ENCODE measurements around the gene ZYG11A.
A peak's percentile ranks its signal among the peaks of the same experiment; 100 is the strongest.
"Not testable (repeated sequence)": the region's sequence is repeated elsewhere in the genome, so short reads cannot be mapped to it uniquely, and the experiment has no call there.

ZYG11A gene

DNA sequence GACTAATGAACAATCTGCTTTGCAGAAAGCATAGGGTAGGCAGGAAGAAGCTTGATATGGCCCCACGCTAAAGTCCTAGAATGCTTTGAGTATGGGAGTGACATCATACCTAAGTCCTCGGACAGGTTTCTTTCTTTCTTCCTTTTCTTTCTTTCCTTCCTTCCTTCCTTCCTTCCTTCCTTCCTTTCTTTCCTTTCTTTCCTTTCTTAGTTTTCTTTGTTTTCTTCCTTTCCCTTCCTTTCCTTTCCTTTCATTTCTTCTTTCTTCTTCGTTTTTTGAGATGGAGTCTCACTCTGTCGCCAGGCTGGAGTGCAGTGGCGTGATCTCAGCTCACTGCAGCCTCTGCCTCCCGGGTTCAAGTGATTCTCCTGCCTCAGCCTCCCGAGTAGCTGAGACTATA is 48.8 kb upstream of the ZYG11A start:
- TF ChIP-seq PRDM1 (tag by site-specific recombination; IDR thresholded peaks at IDR 0.05) (peak; percentile 96), ZNF366 (tag by site-specific recombination; conservative IDR thresholded peaks at IDR 0.05) (peak; percentile 87)
- TF ChIP-seq, protein P1, sequence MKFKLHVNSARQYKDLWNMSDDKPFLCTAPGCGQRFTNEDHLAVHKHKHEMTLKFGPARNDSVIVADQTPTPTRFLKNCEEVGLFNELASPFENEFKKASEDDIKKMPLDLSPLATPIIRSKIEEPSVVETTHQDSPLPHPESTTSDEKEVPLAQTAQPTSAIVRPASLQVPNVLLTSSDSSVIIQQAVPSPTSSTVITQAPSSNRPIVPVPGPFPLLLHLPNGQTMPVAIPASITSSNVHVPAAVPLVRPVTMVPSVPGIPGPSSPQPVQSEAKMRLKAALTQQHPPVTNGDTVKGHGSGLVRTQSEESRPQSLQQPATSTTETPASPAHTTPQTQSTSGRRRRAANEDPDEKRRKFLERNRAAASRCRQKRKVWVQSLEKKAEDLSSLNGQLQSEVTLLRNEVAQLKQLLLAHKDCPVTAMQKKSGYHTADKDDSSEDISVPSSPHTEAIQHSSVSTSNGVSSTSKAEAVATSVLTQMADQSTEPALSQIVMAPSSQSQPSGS (tag by site-specific recombination; IDR thresholded peaks at IDR 0.05; ENCODE audit: low read depth), result peak; percentile 46; the same call in 1 of the 2 replicates
- peaks cover 16 to 47% of the 10 kb centered on the region in 2 experiments; a peak in 2 of 3 replicates for H3K36me3 ChIP-seq (ENCODE audit: control insufficient read depth in 2 of 2, insufficient read depth in 1 of 2, low read length in 2 of 2)
- POLR2A ChIA-PET; H3K4me1 ChIP-seq (ENCODE audit: control insufficient read depth, insufficient read depth, low read length); H3K4me3 ChIP-seq (ENCODE audit: low read depth, low read length); H3K9me3 ChIP-seq (ENCODE audit: control insufficient read depth, insufficient read depth, low read depth, low read length); H3K27ac ChIP-seq (ENCODE audit: extremely low read depth, low read depth, low read length): not testable (repeated sequence)
- CTCF ChIA-PET, result interaction anchor here (0.7 kb wide), 1 partner anchor 216 kb away, joined by 3 read pairs; no protein-coding TSS in a partner anchor

DNA sequence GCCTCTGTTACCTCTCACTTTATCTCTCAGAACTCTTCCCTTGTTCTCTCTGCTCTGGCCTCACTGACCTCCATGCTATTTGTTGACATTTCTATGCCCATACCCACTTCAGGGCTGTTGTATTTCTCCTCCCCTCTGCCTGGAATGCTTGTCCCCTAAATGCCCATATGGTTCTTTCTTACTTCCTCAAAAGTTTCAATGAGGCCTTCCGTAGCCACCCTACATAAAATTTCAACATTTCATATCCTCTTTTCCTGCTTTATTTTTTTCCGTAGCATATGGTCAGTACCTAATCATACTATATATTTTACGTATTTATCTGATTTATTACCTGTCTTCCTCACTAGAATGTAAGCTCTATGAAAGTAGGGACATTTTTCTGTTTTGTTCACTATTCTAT is 47.1 kb upstream of the ZYG11A start:
- ChIA-PET CTCF (no interaction called here), POLR2A (no interaction called here)

DNA sequence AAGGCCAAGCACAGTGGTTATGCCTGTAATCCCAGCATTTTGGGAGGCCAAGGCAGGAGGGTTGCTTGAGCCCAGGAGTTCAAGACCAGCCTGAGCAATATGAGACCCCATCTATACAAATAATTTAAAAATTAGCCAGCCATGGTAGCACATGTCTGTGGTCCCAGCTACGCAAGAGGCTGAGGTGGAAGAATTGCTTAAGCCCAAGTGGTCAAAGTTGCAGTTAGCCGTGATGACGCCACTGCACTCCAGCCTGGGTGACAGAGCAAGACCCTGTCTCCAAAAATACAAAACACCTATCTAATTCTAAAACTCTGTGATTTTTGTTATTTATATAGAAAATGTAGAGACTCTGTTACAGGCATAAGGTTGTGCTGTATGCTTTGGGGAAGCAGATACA is 44.2 kb upstream of the ZYG11A start:
- CTCF ChIA-PET, result interaction anchor here (0.6 kb wide), 1 partner anchor 54 kb away, joined by 5 read pairs; no protein-coding TSS in a partner anchor
- TF ChIP-seq GLIS2 (tag by site-specific recombination; IDR thresholded peaks at IDR 0.05), result no peak
- no peak for TF ChIP-seq SP2 (tag by site-specific recombination; IDR thresholded peaks at IDR 0.05)
- TF ChIP-seq, protein P2, sequence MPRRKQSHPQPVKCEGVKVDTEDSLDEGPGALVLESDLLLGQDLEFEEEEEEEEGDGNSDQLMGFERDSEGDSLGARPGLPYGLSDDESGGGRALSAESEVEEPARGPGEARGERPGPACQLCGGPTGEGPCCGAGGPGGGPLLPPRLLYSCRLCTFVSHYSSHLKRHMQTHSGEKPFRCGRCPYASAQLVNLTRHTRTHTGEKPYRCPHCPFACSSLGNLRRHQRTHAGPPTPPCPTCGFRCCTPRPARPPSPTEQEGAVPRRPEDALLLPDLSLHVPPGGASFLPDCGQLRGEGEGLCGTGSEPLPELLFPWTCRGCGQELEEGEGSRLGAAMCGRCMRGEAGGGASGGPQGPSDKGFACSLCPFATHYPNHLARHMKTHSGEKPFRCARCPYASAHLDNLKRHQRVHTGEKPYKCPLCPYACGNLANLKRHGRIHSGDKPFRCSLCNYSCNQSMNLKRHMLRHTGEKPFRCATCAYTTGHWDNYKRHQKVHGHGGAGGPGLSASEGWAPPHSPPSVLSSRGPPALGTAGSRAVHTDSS (tag by site-specific recombination; IDR thresholded peaks at IDR 0.05), result no peak
- no peak for TF ChIP-seq ZNF138 (tag by site-specific recombination; IDR thresholded peaks at IDR 0.05; ENCODE audit: borderline replicate concordance)
- TF ChIP-seq ZNF221 (tag by site-specific recombination; IDR thresholded peaks at IDR 0.05; ENCODE audit: borderline replicate concordance), result no peak
- TF ChIP-seq ZNF302 (tag by site-specific recombination; IDR thresholded peaks at IDR 0.05; ENCODE audit: low read depth), result no peak
- TF ChIP-seq ZNF292 (tag by site-specific recombination; IDR thresholded peaks at IDR 0.05; ENCODE audit: borderline replicate concordance, low read depth), result no peak
- no peak for TF ChIP-seq KLF10 (tag by site-specific recombination; IDR thresholded peaks at IDR 0.05)
- no peak for TF ChIP-seq ZNF146 (tag by site-specific recombination; IDR thresholded peaks at IDR 0.05)
- TF ChIP-seq ZNF777 (tag by site-specific recombination; IDR thresholded peaks at IDR 0.05; ENCODE audit: borderline replicate concordance), result no peak
- no peak for TF ChIP-seq ZNF677 (tag by site-specific recombination; IDR thresholded peaks at IDR 0.05)
- Histone ChIP-seq H3K9me3 (ENCODE audit: control insufficient read depth, insufficient read depth, low read depth, low read length) (no peaks in the 10 kb centered on the region), H3K27ac (ENCODE audit: extremely low read depth, low read depth, low read length) (no peak overlapping the region), H3K4me1 (ENCODE audit: control insufficient read depth, insufficient read depth, low read length) (no peaks in the 10 kb centered on the region), H3K4me3 (ENCODE audit: low read depth, low read length) (no peak overlapping the region), H3K36me3 (ENCODE audit: control insufficient read depth in 2 of 2, insufficient read depth in 1 of 2, low read length in 2 of 2) (peaks cover 19 to 43% of the 10 kb centered on the region in 2 experiments; a peak in 2 of 3 replicates)
- POLR2A ChIA-PET, result no interaction called here

More for the DNA sequence above, 47.1 kb upstream of the ZYG11A start:
- Histone ChIP-seq H3K36me3 (ENCODE audit: control insufficient read depth in 2 of 2, insufficient read depth in 1 of 2, low read length in 2 of 2) (peaks cover 16 to 35% of the 10 kb centered on the region in 2 experiments; a peak in 2 of 3 replicates), H3K27ac (ENCODE audit: extremely low read depth, low read depth, low read length) (no peak overlapping the region), H3K9me3 (ENCODE audit: control insufficient read depth, insufficient read depth, low read depth, low read length) (no peaks in the 10 kb centered on the region), H3K4me1 (ENCODE audit: control insufficient read depth, insufficient read depth, low read length) (no peaks in the 10 kb centered on the region), H3K4me3 (ENCODE audit: low read depth, low read length) (no peak overlapping the region)
- TF ChIP-seq ZNF830 (tag by site-specific recombination; IDR thresholded peaks at IDR 0.05; ENCODE audit: low read depth) (no peak), ZNF629 (tag by site-specific recombination; IDR thresholded peaks at IDR 0.05) (no peak), ZNF621 (tag by site-specific recombination; IDR thresholded peaks at IDR 0.05) (no peak), KLF8 (tag by site-specific recombination; IDR thresholded peaks at IDR 0.05) (no peak), SETDB1 (IDR thresholded peaks at IDR 0.05; ENCODE audit: insufficient read length, low read length) (no peak), SCRT1 (tag by site-specific recombination; IDR thresholded peaks at IDR 0.05; ENCODE audit: borderline replicate concordance) (no peak), SP7 (tag by site-specific recombination; IDR thresholded peaks at IDR 0.05) (no peak), SALL2 (tag by site-specific recombination; IDR thresholded peaks at IDR 0.05; ENCODE audit: borderline replicate concordance) (no peak), ZNF473 (tag by site-specific recombination; IDR thresholded peaks at IDR 0.05) (no peak), ZNF37A (tag by site-specific recombination; IDR thresholded peaks at IDR 0.05) (no peak)
- TF ChIP-seq, protein P3, sequence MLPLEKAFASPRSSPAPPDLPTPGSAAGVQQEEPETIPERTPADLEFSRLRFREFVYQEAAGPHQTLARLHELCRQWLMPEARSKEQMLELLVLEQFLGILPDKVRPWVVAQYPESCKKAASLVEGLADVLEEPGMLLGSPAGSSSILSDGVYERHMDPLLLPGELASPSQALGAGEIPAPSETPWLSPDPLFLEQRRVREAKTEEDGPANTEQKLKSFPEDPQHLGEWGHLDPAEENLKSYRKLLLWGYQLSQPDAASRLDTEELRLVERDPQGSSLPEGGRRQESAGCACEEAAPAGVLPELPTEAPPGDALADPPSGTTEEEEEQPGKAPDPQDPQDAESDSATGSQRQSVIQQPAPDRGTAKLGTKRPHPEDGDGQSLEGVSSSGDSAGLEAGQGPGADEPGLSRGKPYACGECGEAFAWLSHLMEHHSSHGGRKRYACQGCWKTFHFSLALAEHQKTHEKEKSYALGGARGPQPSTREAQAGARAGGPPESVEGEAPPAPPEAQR (tag by site-specific recombination; IDR thresholded peaks at IDR 0.05), result no peak
- TF ChIP-seq, protein P4, sequence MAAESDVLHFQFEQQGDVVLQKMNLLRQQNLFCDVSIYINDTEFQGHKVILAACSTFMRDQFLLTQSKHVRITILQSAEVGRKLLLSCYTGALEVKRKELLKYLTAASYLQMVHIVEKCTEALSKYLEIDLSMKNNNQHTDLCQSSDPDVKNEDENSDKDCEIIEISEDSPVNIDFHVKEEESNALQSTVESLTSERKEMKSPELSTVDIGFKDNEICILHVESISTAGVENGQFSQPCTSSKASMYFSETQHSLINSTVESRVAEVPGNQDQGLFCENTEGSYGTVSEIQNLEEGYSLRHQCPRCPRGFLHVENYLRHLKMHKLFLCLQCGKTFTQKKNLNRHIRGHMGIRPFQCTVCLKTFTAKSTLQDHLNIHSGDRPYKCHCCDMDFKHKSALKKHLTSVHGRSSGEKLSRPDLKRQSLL (tag by site-specific recombination; IDR thresholded peaks at IDR 0.05), result no peak
